ENCODE measurements around the gene MRPL36.

GRCh38 chr5:1769752-1770442 is 29.7 kb downstream of the MRPL36 start:
- TF ChIP-seq ETV5 (CRISPR knock-in tag; IDR thresholded peaks at IDR 0.05; ENCODE audit: low read depth) = no peak
- TF ChIP-seq, protein P1, sequence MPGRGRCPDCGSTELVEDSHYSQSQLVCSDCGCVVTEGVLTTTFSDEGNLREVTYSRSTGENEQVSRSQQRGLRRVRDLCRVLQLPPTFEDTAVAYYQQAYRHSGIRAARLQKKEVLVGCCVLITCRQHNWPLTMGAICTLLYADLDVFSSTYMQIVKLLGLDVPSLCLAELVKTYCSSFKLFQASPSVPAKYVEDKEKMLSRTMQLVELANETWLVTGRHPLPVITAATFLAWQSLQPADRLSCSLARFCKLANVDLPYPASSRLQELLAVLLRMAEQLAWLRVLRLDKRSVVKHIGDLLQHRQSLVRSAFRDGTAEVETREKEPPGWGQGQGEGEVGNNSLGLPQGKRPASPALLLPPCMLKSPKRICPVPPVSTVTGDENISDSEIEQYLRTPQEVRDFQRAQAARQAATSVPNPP (IDR thresholded peaks at IDR 0.05; ENCODE audit: borderline replicate concordance, insufficient read depth, insufficient read length) = no peak
- no peak for TF ChIP-seq ZBTB11 (CRISPR knock-in tag; IDR thresholded peaks at IDR 0.05)
- TF ChIP-seq ZNF121 (CRISPR knock-in tag; conservative IDR thresholded peaks at IDR 0.05) = no peak
- TF ChIP-seq CTCF (IDR thresholded peaks at IDR 0.05 in 2 of 3, conservative IDR thresholded peaks at IDR 0.05 in 1 of 3; ENCODE audit: insufficient read depth in 2 of 3, low read depth in 1 of 3, low read length in 3 of 3) = no peak
- TF ChIP-seq FOXA1 (IDR thresholded peaks at IDR 0.05; ENCODE audit: borderline replicate concordance) = no peak
- no peak for TF ChIP-seq CHD1 (IDR thresholded peaks at IDR 0.05; ENCODE audit: low read length)
- no peak for TF ChIP-seq POLR2A (conservative IDR thresholded peaks at IDR 0.05)
- no peak for TF ChIP-seq TRIM28 (IDR thresholded peaks at IDR 0.05)
- TF ChIP-seq ZZZ3 (IDR thresholded peaks at IDR 0.05) = no peak
- TF ChIP-seq RBM34 (IDR thresholded peaks at IDR 0.05; ENCODE audit: borderline replicate concordance, insufficient read depth, low read length) = no peak
- TF ChIP-seq, protein P2, sequence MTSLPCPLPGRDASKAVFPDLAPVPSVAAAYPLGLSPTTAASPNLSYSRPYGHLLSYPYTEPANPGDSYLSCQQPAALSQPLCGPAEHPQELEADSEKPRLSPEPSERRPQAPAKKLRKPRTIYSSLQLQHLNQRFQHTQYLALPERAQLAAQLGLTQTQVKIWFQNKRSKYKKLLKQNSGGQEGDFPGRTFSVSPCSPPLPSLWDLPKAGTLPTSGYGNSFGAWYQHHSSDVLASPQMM (CRISPR knock-in tag; IDR thresholded peaks at IDR 0.05) = no peak
- TF ChIP-seq CBX5 (IDR thresholded peaks at IDR 0.05; ENCODE audit: borderline replicate concordance, low read depth) = no peak
- no peak for TF ChIP-seq CBX8 (IDR thresholded peaks at IDR 0.05; ENCODE audit: borderline replicate concordance, extremely low read depth, low read depth, low read length, poor library complexity, severe bottlenecking)

Measured in K562 (cell line).